Measurements from ENCODE around the gene MAST4. TPM values are rescaled to one million over a fixed set of nuclear protein-coding genes. Genes with fewer than 3 reads are reported as not detected.

The MAST4 gene
- polyA plus RNA-seq, 2 of the 4 experiments (the other 2 are of a cell fraction) = 1.2 to 5.8 TPM

DNA sequence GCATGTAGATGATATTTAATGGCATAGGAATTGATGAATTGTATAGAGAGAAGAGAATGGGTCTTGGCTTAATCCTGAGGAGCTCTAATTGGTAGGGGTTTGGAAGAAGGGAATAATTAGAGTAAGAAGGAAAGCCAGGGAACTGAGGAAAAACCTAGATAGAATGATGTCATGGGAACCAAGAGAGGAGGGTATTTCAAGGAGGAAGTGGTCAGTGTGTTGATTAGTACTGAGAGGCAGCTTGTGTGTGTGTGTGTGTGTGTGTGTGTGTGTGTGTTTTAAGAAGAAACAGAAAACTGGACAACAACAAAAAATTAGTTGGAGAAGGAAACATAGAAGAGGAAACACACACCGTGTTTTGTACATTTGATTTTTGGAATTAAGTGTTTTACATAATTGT lies 42.8 kb downstream of the MAST4 start:
- POLR2A ChIA-PET = no interaction called here
- no peak for ATAC-seq
- CTCF ChIA-PET = interaction anchor here (0.6 kb wide), 1 partner anchor 9 kb away, joined by 4 read pairs; no protein-coding TSS in a partner anchor
- Histone ChIP-seq H3K4me3 (no peak overlapping the region), H3K4me1 (no peaks in the 10 kb centered on the region), H3K4me2 (no peak overlapping the region), H3K27ac (no peak overlapping the region), H3K9me3 (no peaks in the 10 kb centered on the region)
- 3% methylated on average over 1 of the region's 1 CpG for WGBS (ENCODE audit: missing lambda C conversion rate)
- TF ChIP-seq ZNF302 (CRISPR knock-in tag; IDR thresholded peaks at IDR 0.05) (no peak), KDM5A (IDR thresholded peaks at IDR 0.05) (no peak), RAD21 (conservative IDR thresholded peaks at IDR 0.05 in 1 of 2, IDR thresholded peaks at IDR 0.05 in 1 of 2) (no peak), TFCP2L1 (CRISPR knock-in tag; IDR thresholded peaks at IDR 0.05) (no peak), ZSCAN20 (CRISPR knock-in tag; IDR thresholded peaks at IDR 0.05) (no peak), FOXS1 (CRISPR knock-in tag; IDR thresholded peaks at IDR 0.05) (no peak)
- TF ChIP-seq, protein P1, sequence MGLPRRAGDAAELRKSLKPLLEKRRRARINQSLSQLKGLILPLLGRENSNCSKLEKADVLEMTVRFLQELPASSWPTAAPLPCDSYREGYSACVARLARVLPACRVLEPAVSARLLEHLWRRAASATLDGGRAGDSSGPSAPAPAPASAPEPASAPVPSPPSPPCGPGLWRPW (IDR thresholded peaks at IDR 0.05) = no peak
- TF ChIP-seq, protein P2, sequence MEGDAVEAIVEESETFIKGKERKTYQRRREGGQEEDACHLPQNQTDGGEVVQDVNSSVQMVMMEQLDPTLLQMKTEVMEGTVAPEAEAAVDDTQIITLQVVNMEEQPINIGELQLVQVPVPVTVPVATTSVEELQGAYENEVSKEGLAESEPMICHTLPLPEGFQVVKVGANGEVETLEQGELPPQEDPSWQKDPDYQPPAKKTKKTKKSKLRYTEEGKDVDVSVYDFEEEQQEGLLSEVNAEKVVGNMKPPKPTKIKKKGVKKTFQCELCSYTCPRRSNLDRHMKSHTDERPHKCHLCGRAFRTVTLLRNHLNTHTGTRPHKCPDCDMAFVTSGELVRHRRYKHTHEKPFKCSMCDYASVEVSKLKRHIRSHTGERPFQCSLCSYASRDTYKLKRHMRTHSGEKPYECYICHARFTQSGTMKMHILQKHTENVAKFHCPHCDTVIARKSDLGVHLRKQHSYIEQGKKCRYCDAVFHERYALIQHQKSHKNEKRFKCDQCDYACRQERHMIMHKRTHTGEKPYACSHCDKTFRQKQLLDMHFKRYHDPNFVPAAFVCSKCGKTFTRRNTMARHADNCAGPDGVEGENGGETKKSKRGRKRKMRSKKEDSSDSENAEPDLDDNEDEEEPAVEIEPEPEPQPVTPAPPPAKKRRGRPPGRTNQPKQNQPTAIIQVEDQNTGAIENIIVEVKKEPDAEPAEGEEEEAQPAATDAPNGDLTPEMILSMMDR (IDR thresholded peaks at IDR 0.05) = no peak
- no peak for FAIRE-seq
- no peak for DNase-seq (ENCODE audit: low read depth in 1 of 2, low spot score in 1 of 2)

DNA sequence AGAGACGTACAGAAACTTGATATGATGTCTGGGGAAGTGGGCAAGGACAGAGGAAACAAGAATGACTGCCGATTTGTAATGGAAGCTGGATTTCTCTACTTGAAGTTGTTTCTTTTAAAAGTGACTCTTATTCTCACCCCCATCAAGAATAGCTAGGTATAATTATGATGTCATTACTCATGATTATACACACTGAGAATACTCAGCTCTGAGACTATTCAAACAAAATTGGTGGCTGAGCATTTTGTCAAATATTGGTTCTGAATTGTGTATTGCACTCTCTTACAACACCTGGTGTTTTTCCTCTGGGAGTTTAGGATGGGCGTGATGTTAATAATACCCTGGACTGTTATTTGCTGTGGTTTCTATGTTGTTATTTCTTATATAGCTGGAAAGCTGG lies 46.3 kb downstream of the MAST4 start:
- H3K4me1 ChIP-seq = no peaks in the 10 kb centered on the region
- H3K4me3 ChIP-seq = no peak overlapping the region
- DNase-seq (ENCODE audit: low read depth in 1 of 2, low spot score in 1 of 2) = no peak
- no peak for TF ChIP-seq ZC3H11A (IDR thresholded peaks at IDR 0.05)
- TF ChIP-seq, protein P3, sequence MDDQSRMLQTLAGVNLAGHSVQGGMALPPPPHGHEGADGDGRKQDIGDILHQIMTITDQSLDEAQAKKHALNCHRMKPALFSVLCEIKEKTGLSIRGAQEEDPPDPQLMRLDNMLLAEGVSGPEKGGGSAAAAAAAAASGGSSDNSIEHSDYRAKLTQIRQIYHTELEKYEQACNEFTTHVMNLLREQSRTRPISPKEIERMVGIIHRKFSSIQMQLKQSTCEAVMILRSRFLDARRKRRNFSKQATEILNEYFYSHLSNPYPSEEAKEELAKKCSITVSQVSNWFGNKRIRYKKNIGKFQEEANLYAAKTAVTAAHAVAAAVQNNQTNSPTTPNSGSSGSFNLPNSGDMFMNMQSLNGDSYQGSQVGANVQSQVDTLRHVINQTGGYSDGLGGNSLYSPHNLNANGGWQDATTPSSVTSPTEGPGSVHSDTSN (IDR thresholded peaks at IDR 0.05) = no peak
- no peak for TF ChIP-seq RAD21 (conservative IDR thresholded peaks at IDR 0.05 in 1 of 2, IDR thresholded peaks at IDR 0.05 in 1 of 2)
- no peak for TF ChIP-seq NFE2L2 (conservative IDR thresholded peaks at IDR 0.05; ENCODE audit: low read length)
- TF ChIP-seq, protein P1 (IDR thresholded peaks at IDR 0.05) = no peak
- TF ChIP-seq, protein P4, sequence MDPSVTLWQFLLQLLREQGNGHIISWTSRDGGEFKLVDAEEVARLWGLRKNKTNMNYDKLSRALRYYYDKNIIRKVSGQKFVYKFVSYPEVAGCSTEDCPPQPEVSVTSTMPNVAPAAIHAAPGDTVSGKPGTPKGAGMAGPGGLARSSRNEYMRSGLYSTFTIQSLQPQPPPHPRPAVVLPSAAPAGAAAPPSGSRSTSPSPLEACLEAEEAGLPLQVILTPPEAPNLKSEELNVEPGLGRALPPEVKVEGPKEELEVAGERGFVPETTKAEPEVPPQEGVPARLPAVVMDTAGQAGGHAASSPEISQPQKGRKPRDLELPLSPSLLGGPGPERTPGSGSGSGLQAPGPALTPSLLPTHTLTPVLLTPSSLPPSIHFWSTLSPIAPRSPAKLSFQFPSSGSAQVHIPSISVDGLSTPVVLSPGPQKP (IDR thresholded peaks at IDR 0.05; ENCODE audit: low read depth, low read length) = no peak
- no peak for TF ChIP-seq SREBF2 (IDR thresholded peaks at IDR 0.05)
- TF ChIP-seq, protein P5, sequence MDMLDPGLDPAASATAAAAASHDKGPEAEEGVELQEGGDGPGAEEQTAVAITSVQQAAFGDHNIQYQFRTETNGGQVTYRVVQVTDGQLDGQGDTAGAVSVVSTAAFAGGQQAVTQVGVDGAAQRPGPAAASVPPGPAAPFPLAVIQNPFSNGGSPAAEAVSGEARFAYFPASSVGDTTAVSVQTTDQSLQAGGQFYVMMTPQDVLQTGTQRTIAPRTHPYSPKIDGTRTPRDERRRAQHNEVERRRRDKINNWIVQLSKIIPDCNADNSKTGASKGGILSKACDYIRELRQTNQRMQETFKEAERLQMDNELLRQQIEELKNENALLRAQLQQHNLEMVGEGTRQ (IDR thresholded peaks at IDR 0.05) = no peak
- no peak for FAIRE-seq
- WGBS (ENCODE audit: missing lambda C conversion rate) = 12% methylated on average over 3 of the region's 3 CpGs
- no peaks in the 10 kb centered on the region for H3K9me3 ChIP-seq
- ChIA-PET POLR2A (no interaction called here), CTCF (interaction anchor here (1.1 to 1.3 kb wide), 2 partner anchors 10 to 335 kb away, joined by 4 read pairs; no protein-coding TSS in a partner anchor)
- ATAC-seq = no peak
- H3K4me2 ChIP-seq = no peak overlapping the region
- no peak overlapping the region for H3K27ac ChIP-seq

DNA sequence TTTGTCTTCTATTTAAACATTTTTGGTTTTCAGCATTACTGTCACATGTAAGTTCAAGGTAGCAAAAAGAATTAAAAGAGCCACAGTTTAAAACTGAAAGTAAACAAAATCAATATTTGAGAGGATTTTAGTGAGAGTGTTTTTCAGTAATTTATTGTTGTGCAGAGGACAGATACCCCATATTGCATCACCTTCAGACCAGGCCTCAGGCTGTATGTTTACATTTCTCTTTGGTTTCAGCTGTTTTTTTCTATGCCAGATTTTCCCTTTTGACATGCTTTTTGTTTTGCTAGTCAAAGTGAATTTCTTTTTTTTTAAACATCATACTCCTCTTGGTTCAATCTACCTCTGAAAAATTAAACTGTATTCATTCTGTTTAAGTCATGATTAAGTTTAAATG lies 47.2 kb downstream of the MAST4 start:
- no peak for TF ChIP-seq EHMT2 (IDR thresholded peaks at IDR 0.05; ENCODE audit: low read depth)
- TF ChIP-seq ZNF302 (CRISPR knock-in tag; IDR thresholded peaks at IDR 0.05) = no peak
- no peak for TF ChIP-seq JUNB (IDR thresholded peaks at IDR 0.05)
- TF ChIP-seq CBX2 (IDR thresholded peaks at IDR 0.05; ENCODE audit: borderline replicate concordance, low read depth) = no peak
- no peak for TF ChIP-seq HOXA7 (CRISPR knock-in tag; IDR thresholded peaks at IDR 0.05)
- TF ChIP-seq SREBF2 (IDR thresholded peaks at IDR 0.05) = no peak
- TF ChIP-seq TFCP2L1 (CRISPR knock-in tag; IDR thresholded peaks at IDR 0.05) = no peak
- TF ChIP-seq, protein P5 (IDR thresholded peaks at IDR 0.05) = no peak
- no peak for FAIRE-seq
- ChIA-PET CTCF (interaction anchor here (0.6 to 1.3 kb wide), 3 partner anchors 10 to 336 kb away, joined by 3 to 4 read pairs (median 4); no protein-coding TSS in a partner anchor), POLR2A (no interaction called here)
- Histone ChIP-seq H3K27ac (no peak overlapping the region), H3K4me3 (no peak overlapping the region), H3K4me1 (no peaks in the 10 kb centered on the region), H3K4me2 (no peak overlapping the region), H3K9me3 (no peaks in the 10 kb centered on the region)
- DNase-seq (ENCODE audit: low read depth in 1 of 2, low spot score in 1 of 2) = no peak
- no peak for ATAC-seq

All from A549 (cell line).